Liver (tissue), 9 donors: ENCODE results near the gene UBE2D2. TPM values are rescaled to one million over a fixed set of nuclear protein-coding genes. Genes with fewer than 3 reads are reported as not detected.
"Not testable (repeated sequence)": the region's sequence is repeated elsewhere in the genome, so short reads cannot be mapped to it uniquely, and the experiment has no call there.

Source experiments
- DNase-seq: peaks from one replicate; pipeline ENCODE4 v3.0.0-alpha.2; 2017; ENCODE audit warnings: low spot score
- H3K27ac ChIP-seq, 2 donors: one replicate each; pipeline ENCODE4 v1.7.0; 2013; ENCODE audit warnings: inconsistent platforms in 2 of 2, low read length in 2 of 2, control low read depth in 1 of 2, low read depth in 1 of 2, mild to moderate bottlenecking in 1 of 2
- H3K27me3 ChIP-seq, 4 donors: one replicate each; pipeline versions ENCODE4 v1.6.1 to v1.7.0; 2013; ENCODE audit warnings: low read length in 3 of 4, inconsistent platforms in 1 of 4, mild to moderate bottlenecking in 1 of 4, moderate library complexity in 1 of 4; ENCODE audit not compliant: control insufficient read depth in 4 of 4, insufficient read depth in 4 of 4
- H3K36me3 ChIP-seq, 4 donors: one replicate each; pipeline versions ENCODE4 v1.6.1 to v1.7.0; 2013; ENCODE audit warnings: low read length in 3 of 4, mild to moderate bottlenecking in 3 of 4, low read depth in 1 of 4, moderate library complexity in 1 of 4; ENCODE audit not compliant: control insufficient read depth in 4 of 4, insufficient read depth in 3 of 4
- H3K4me1 ChIP-seq, 4 donors: one replicate each; pipeline versions ENCODE4 v1.6.1 to v1.7.0; 2013; ENCODE audit warnings: low read length in 3 of 4, mild to moderate bottlenecking in 3 of 4, moderate library complexity in 1 of 4; ENCODE audit not compliant: control insufficient read depth in 4 of 4, insufficient read depth in 4 of 4
- H3K4me3 ChIP-seq, 3 donors: one replicate each; pipeline versions ENCODE4 v1.6.1 to v1.7.0; 2013; ENCODE audit warnings: low read length in 3 of 3, control low read depth in 1 of 3, low read depth in 1 of 3, mild to moderate bottlenecking in 1 of 3
- H3K9ac ChIP-seq, 2 donors: one replicate each; pipeline ENCODE4 v1.7.0; 2013; ENCODE audit warnings: low read length in 2 of 2, mild to moderate bottlenecking in 2 of 2, moderate library complexity in 2 of 2, control low read depth in 1 of 2, low read depth in 1 of 2
- H3K9me3 ChIP-seq, 4 donors: one replicate each; pipeline versions ENCODE4 v1.6.1 to v1.7.0; 2013; ENCODE audit warnings: low read length in 3 of 4; ENCODE audit not compliant: control insufficient read depth in 4 of 4
- ATF3 ChIP-seq: IDR thresholded peaks from 2 replicates; pipeline ENCODE4 v1.6.1; 2016; ENCODE audit warnings: antibody characterized with exemption
- CTCF ChIP-seq: fragments of 150-350 bp; IDR thresholded peaks from 2 replicates; pipeline ENCODE4 v1.5.1; 2017; ENCODE audit warnings: improper control_type of control experiment, low read depth, low read length; ENCODE audit not compliant: missing input control
- EGR1 ChIP-seq, 2 donors: IDR thresholded peaks; 2 replicates each; pipeline ENCODE4 v1.6.1; 2016 to 2018; ENCODE audit warnings: antibody characterized with exemption in 2 of 2, low read depth in 2 of 2
- FOXA1 ChIP-seq: IDR thresholded peaks from 2 replicates; pipeline ENCODE4 v1.6.1; 2016; ENCODE audit warnings: antibody characterized with exemption
- FOXA2 ChIP-seq: IDR thresholded peaks from 2 replicates; pipeline ENCODE4 v1.6.1; 2016; ENCODE audit warnings: antibody characterized with exemption
- HNF4A ChIP-seq, 2 donors: conservative IDR thresholded peaks; 2 replicates each; pipeline ENCODE4 v1.6.1; 2016; ENCODE audit warnings: antibody characterized with exemption in 2 of 2, mild to moderate bottlenecking in 2 of 2
- HNF4G ChIP-seq: IDR thresholded peaks from 2 replicates; pipeline ENCODE4 v1.6.1; 2016; ENCODE audit warnings: antibody characterized with exemption
- JUND ChIP-seq, 2 donors: IDR thresholded peaks; 2 replicates each; pipeline ENCODE4 v1.6.1; 2016; ENCODE audit warnings: antibody characterized with exemption in 2 of 2
- NR2F2 ChIP-seq: IDR thresholded peaks from 2 replicates; pipeline ENCODE4 v1.6.1; 2016; ENCODE audit warnings: antibody characterized with exemption
- RAD21 ChIP-seq, 2 donors: IDR thresholded peaks; 2 replicates each; pipeline ENCODE4 v1.6.1; 2016; ENCODE audit warnings: antibody characterized with exemption in 2 of 2, mild to moderate bottlenecking in 2 of 2
- REST ChIP-seq: IDR thresholded peaks from 2 replicates; pipeline ENCODE4 v1.6.1; 2016; ENCODE audit warnings: antibody characterized with exemption, mild to moderate bottlenecking
- RXRA ChIP-seq, 2 donors: IDR thresholded peaks; 2 replicates each; pipeline ENCODE4 v1.6.1; 2017 to 2018; ENCODE audit warnings: antibody characterized with exemption in 2 of 2, mild to moderate bottlenecking in 1 of 2
- SP1 ChIP-seq: IDR thresholded peaks from 2 replicates; pipeline ENCODE4 v1.6.1; 2018; ENCODE audit warnings: antibody characterized with exemption, mild to moderate bottlenecking
- TAF1 ChIP-seq: conservative IDR thresholded peaks from 2 replicates; pipeline ENCODE4 v1.6.1; 2016; ENCODE audit warnings: antibody characterized with exemption, mild to moderate bottlenecking
- YY1 ChIP-seq: IDR thresholded peaks from 2 replicates; pipeline ENCODE4 v1.6.1; 2016; ENCODE audit warnings: antibody characterized with exemption, mild to moderate bottlenecking
- ZBTB33 ChIP-seq: IDR thresholded peaks from 2 replicates; pipeline ENCODE4 v1.6.1; 2016; ENCODE audit warnings: antibody characterized with exemption
- WGBS: extraction: QIAGEN DNeasy Blood & Tissue Kit; methylation state at CpG from one replicate; pipeline ENCODE4 v1.1.7; 2013; 5-methylcytosine and 5-hydroxymethylcytosine counted together
- polyA plus RNA-seq, 2 donors: library from polyadenylated mRNA; stranded (reverse) in 1 of 2; unstranded in 1 of 2; fragments of 200-250 nt in 1 of 2; fragments of >200 nt in 1 of 2; fragmentation: Nextera tagmentation in 1 of 2; extraction: Ambion mirVana in 1 of 2; gene quantifications; one replicate each; pipeline versions ENCODE4 v1.2.1 to v1.2.3, GENCODE V29; 2013 to 2015
- total RNA-seq, 2 donors: library from RNA; depleted of rRNA; stranded (reverse); fragments of >200 nt; gene quantifications; one replicate each; pipeline ENCODE4 v1.2.3, GENCODE V29; 2014
- TF ChIP-seq, protein P1 (sequence below): IDR thresholded peaks from 2 replicates; pipeline ENCODE4 v1.6.1; 2016; ENCODE audit warnings: antibody characterized with exemption
- donor health status: healthy.
- donor health status: healthy.
- donor health status: healthy.
- donor health status: healthy.
- donor health status: healthy.

Gene UBE2D2
- total and polyA plus RNA-seq, 4 donors: 17.0 to 53.6 (median 41.4) TPM

DNA sequence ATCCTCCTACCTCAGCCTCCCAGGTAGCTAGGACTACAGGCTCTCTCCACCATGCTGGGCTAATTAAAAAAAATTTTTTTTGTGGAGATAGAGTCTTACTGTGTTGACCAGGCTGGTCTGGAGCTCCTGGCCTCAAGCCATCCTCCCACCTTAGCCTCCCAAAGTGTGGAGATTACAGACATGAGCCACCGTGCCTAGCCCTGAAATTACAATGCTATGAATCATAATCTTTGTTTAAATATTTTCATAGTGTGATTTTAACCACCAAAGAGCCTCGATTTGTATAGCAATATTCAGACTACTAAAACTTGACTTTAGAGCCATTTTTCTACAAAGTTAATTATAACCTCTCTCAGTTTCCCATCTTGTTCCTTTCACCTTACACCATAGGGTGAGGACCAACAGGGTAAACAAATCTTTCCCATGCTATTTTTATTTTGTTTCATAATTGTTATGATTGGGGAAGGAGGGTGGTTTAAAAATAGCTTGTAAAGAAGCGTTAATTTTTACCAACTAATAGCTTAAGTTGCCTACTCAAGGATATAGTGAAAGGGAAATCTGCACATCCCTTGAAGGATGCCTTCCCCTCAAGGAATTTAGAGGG is 32.7 kb downstream of the UBE2D2 start:
- Histone ChIP-seq H3K27ac (no peak overlapping the region), H3K27me3 (no peaks in the 10 kb centered on the region), H3K9ac (no peak overlapping the region), H3K4me3 (no peak overlapping the region), H3K4me1 (peaks cover 0 to 2% (median 0%) of the 10 kb centered on the region in 4 donors), H3K36me3 (peaks cover 0 to 2% (median under 1%) of the 10 kb centered on the region in 4 donors), H3K9me3 (no peaks in the 10 kb centered on the region)
- WGBS: 78% methylated on average over 3 of the region's 3 CpGs
- TF ChIP-seq REST: no peak
- no peak for TF ChIP-seq ATF3
- TF ChIP-seq JUND (IDR thresholded peaks at IDR 0.05): no peak
- TF ChIP-seq YY1: no peak
- no peak for TF ChIP-seq HNF4G
- no peak for TF ChIP-seq EGR1 (IDR thresholded peaks at IDR 0.05; ENCODE audit: low read depth in 2 of 2)
- no peak for TF ChIP-seq RXRA (IDR thresholded peaks at IDR 0.05)
- TF ChIP-seq SP1: no peak
- no peak for TF ChIP-seq HNF4A (conservative IDR thresholded peaks at IDR 0.05)
- TF ChIP-seq RAD21 (IDR thresholded peaks at IDR 0.05): no peak
- no peak for TF ChIP-seq NR2F2
- TF ChIP-seq FOXA1: no peak
- DNase-seq: no peak

GRCh38 chr5:139597134-139597533 is 36.0 kb downstream of the UBE2D2 start:
- Histone ChIP-seq H3K4me1 (no peaks in the 10 kb centered on the region), H3K27me3 (no peaks in the 10 kb centered on the region), H3K9me3 (no peaks in the 10 kb centered on the region), H3K4me3 (no peak overlapping the region), H3K27ac (no peak overlapping the region), H3K9ac (no peak overlapping the region), H3K36me3 (peaks cover 2 to 8% (median 5%) of the 10 kb centered on the region in 4 donors)
- TF ChIP-seq NR2F2 (no peak), TAF1 (no peak), REST (no peak), HNF4G (no peak), CTCF (no peak), ZBTB33 (no peak), HNF4A (conservative IDR thresholded peaks at IDR 0.05) (no peak), JUND (IDR thresholded peaks at IDR 0.05) (no peak), YY1 (no peak), SP1 (no peak), RAD21 (IDR thresholded peaks at IDR 0.05) (no peak), FOXA2 (no peak), ATF3 (no peak), EGR1 (IDR thresholded peaks at IDR 0.05; ENCODE audit: low read depth in 2 of 2) (no peak), RXRA (IDR thresholded peaks at IDR 0.05) (no peak)
- TF ChIP-seq, protein P1, sequence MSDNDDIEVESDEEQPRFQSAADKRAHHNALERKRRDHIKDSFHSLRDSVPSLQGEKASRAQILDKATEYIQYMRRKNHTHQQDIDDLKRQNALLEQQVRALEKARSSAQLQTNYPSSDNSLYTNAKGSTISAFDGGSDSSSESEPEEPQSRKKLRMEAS: no peak
- no peak for DNase-seq

- not testable (repeated sequence) for H3K9me3 ChIP-seq, H3K27me3 ChIP-seq, DNase-seq, H3K4me3 ChIP-seq, H3K4me1 ChIP-seq, H3K27ac ChIP-seq, H3K9ac ChIP-seq
- peaks cover 4 to 12% (median 8%) of the 10 kb centered on the region in 4 donors for H3K36me3 ChIP-seq
- WGBS: 97% methylated on average over 5 of the region's 5 CpGs
These were observed 37.4 kb downstream of the UBE2D2 start for GRCh38 chr5:139598601-139598965.
